Right lobe of liver (tissue), 6 donors: ENCODE data around the gene EPOP. TPM values are rescaled to one million over a fixed set of nuclear protein-coding genes. Genes with fewer than 3 reads are reported as not detected.
"Not testable (repeated sequence)": the region's sequence is repeated elsewhere in the genome, so short reads cannot be mapped to it uniquely, and the experiment has no call there.

Source experiments
- ATAC-seq, 4 donors: fragments of 200-7000 bp; cut with Tn5 transposase; one replicate each; pipeline ENCODE4 v1.9.1; 2020; ENCODE audit warnings: mild to moderate bottlenecking in 4 of 4, moderate library complexity in 4 of 4
- DNase-seq, 3 donors: peaks; one replicate each; pipeline ENCODE4 v3.0.0-alpha.2; 2020
- H3K27ac ChIP-seq, 3 donors: fragments of 200-600 bp; one replicate each; pipeline ENCODE4 v1.8.0; 2022
- H3K27me3 ChIP-seq, 2 donors: fragments of 200-600 bp; one replicate each; pipeline ENCODE4 v1.8.0; 2022
- H3K36me3 ChIP-seq, 4 donors: fragments of 200-600 bp; sonication (generic) in 1 of 4; one replicate each; pipeline versions ENCODE4 v1.5.1 to v1.8.0; 2017 to 2022; ENCODE audit warnings: control low read depth in 1 of 4
- H3K4me1 ChIP-seq, 4 donors: fragments of 200-600 bp; sonication (generic) in 1 of 4; one replicate each; pipeline versions ENCODE4 v1.5.1 to v1.8.0; 2017 to 2022; ENCODE audit warnings: control low read depth in 1 of 4
- H3K4me3 ChIP-seq, 3 donors: fragments of 200-600 bp; one replicate each; pipeline ENCODE4 v1.8.0; 2022
- H3K9me3 ChIP-seq, 4 donors: fragments of 200-600 bp; sonication (generic) in 1 of 4; one replicate each; pipeline versions ENCODE4 v1.5.1 to v1.8.0; 2017 to 2022; ENCODE audit warnings: control low read depth in 1 of 4
- CTCF ChIP-seq, 4 donors: fragments of 200-600 bp in 3 of 4; fragments of 450-650 bp in 1 of 4; IDR thresholded peaks; one replicate each; pipeline versions ENCODE4 v1.5.1 to v1.8.0; 2016 to 2022; ENCODE audit warnings: antibody characterized with exemption in 4 of 4, mild to moderate bottlenecking in 2 of 4
- POLR2A ChIP-seq: fragments of 450-650 bp; IDR thresholded peaks from one replicate; pipeline ENCODE4 v1.6.1; 2017; ENCODE audit warnings: antibody characterized with exemption, mild to moderate bottlenecking
- WGBS: methylation state at CpG from one replicate; pipeline ENCODE4 v1.1.6; 2018; ENCODE audit warnings: low coverage, low lambda C conversion rate; ENCODE audit not compliant: insufficient coverage; ENCODE audit errors: missing lambda C conversion rate; 5-methylcytosine and 5-hydroxymethylcytosine counted together
- intact Hi-C, 2 donors: fragments of 100-400 bp; cut with DNase I; formaldehyde crosslinking; loops; one replicate each; pipeline versions ENCODE4 v1.11.2 to v1.14.1; 2022
- microRNA-seq, 2 donors: library from miRNA; unstranded; fragments of <30 nt; microRNA quantifications; one replicate each; pipeline ENCODE4, GENCODE V29; 2019 to 2020
- small RNA-seq, 2 experiments: library from RNA; depleted of rRNA; stranded (forward); fragments of <200 nt; gene quantifications; one replicate each; pipeline ENCODE3, GENCODE V24; 2016
- total RNA-seq, 6 experiments: library from RNA; depleted of rRNA in 2 of 6; stranded (reverse); fragments of >200 nt in 2 of 6; fragmentation: NEBNext Ultra II Directional in 3 of 6; extraction: Animal tissue kit (Norgen Biotek cat#: 25700) in 3 of 6; gene quantifications; one replicate each; pipeline versions ENCODE4 v1.1.0 to v1.2.4, GENCODE V29; 2016 to 2023
- donor health status: DM: no; HTN: yes; CAD: no.
- donor health status: DM: no; HTN: no; CAD: no.
- donor health status: DM: no; HTN: no; CAD: no.
- donor health status: DM: no; HTN: yes; CAD: no.
- donor health status: DM: no; HTN: yes; CAD: no.

EPOP gene
- total RNA-seq, 6 experiments from 2014 or later: 1.1 to 6.0 (median 3.0) TPM

- no peak for DNase-seq
- H3K36me3 ChIP-seq: no peaks in the 10 kb centered on the region
- H3K27me3 ChIP-seq: no peaks in the 10 kb centered on the region
Measured at GRCh38 chr17:38625482-38625881, 49.3 kb downstream of the EPOP start.

DNA sequence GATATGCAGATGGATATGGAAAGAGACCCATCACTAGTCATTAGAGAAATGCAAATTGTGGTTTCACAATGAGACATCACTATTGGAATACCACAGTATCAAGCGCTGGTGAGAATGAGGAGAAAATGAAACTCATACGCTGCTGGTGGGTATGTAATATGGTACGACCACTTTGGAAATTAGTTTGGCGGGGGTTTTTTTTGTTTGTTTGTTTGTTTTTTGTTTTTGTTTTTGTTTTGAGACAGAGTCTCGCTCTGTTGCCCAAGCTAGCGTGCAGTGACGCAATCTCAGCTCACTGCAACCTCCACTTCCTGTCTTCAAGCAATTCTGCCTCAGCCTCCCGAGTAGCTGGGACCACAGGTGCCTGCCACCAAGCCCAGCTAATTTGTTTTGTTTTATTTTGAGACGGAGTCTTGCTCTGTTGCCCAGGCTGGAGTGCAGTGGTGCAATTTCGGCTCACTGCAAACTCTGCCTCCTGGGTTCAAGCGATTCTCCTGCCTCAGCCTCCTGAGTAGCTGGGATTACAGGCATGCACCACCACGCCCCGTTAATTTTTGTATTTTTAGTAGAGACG is 49.9 kb downstream of the EPOP start:
- H3K4me1 ChIP-seq, H3K4me3 ChIP-seq, intact Hi-C loops, H3K27ac ChIP-seq, ATAC-seq, H3K27me3 ChIP-seq, H3K36me3 ChIP-seq, H3K9me3 ChIP-seq: not testable (repeated sequence)
- WGBS: 66% methylated on average over 13 of the region's 14 CpGs
- DNase-seq: peak in 1 of 3 donors; percentile 6

More at GRCh38 chr17:38625482-38625881, 49.3 kb downstream of the EPOP start:
- H3K4me1 ChIP-seq: no peaks in the 10 kb centered on the region
- no peak overlapping the region for H3K4me3 ChIP-seq
- no peak overlapping the region for H3K27ac ChIP-seq
- no peak for ATAC-seq
- intact Hi-C loops: no loop called here
- TF ChIP-seq POLR2A: no peak
- TF ChIP-seq CTCF (IDR thresholded peaks at IDR 0.05): no peak
- H3K9me3 ChIP-seq: no peaks in the 10 kb centered on the region

Small RNA genes within 50 kb of the gene (microRNA-seq; reads per million reads assigned to microRNA genes)
- gene MIR4726 (0.87 to 1.3 reads per million in 2 donors), gene MIR4734 (0 reads per million in 2 donors)

Small RNA genes within 50 kb of the gene (small RNA-seq; reads per million reads assigned to genes)
- gene MIR4726: 0 reads per million in 2 experiments
- gene MIR4734: 0 reads per million in 2 experiments

Other genes with a start within 250 kb of the EPOP start
- 1 to 10 TPM; 1.4 to 9.5 (median 3.8) TPM for gene ARHGAP23, start 246.5 kb downstream of the EPOP start, total RNA-seq
- 10 to 100 TPM in 4 of 6 experiments, 1 to 10 TPM in 2; 5.6 to 17.6 (median 11.5) TPM for gene SRCIN1, start 69.0 kb downstream of the EPOP start, total RNA-seq
- 10 to 100 TPM; 10.1 to 30.9 (median 25.6) TPM for gene MLLT6, start 30.3 kb upstream of the EPOP start, total RNA-seq
- gene CISD3, start 55.4 kb upstream of the EPOP start, total RNA-seq: 10 to 100 TPM; 34.2 to 88.1 (median 55.1) TPM
- 1 to 10 TPM; 1.7 to 8.0 (median 3.9) TPM for gene PCGF2, start 73.4 kb upstream of the EPOP start, total RNA-seq
- 100 to 1,000 TPM in 5 of 6 experiments, 10 to 100 TPM in 1; 85.2 to 183 (median 120) TPM for gene PSMB3, start 77.8 kb upstream of the EPOP start, total RNA-seq
- gene PIP4K2B, start 124.6 kb upstream of the EPOP start, total RNA-seq: 10 to 100 TPM; 11.5 to 19.5 (median 15.4) TPM
- gene CWC25, start 150.4 kb upstream of the EPOP start, total RNA-seq: 10 to 100 TPM in 2 of 6 experiments, 1 to 10 TPM in 4; 6.8 to 13.1 (median 9.2) TPM
- gene RPL23, start 178.8 kb upstream of the EPOP start, total RNA-seq: 100 to 1,000 TPM; 389 to 609 (median 436) TPM
- 100 to 1,000 TPM in 2 of 6 experiments, 10 to 100 TPM in 4; 52.2 to 124 (median 84.8) TPM for gene LASP1, start 195.1 kb upstream of the EPOP start, total RNA-seq